Measurements from ENCODE around the gene RNF186. TPM values are rescaled to one million over a fixed set of nuclear protein-coding genes. Genes with fewer than 3 reads are reported as not detected.

The RNF186 gene
- polyA plus RNA-seq, 1 donor (not counting 4 experiments of a cell fraction or from before 2014, with no cell fraction given), result not detected

- H2AFZ ChIP-seq (ENCODE audit: control insufficient read depth, low read length), result no peak overlapping the region
- TF ChIP-seq CTCF (optimal IDR thresholded peaks at IDR 0.05 in 1 of 3, IDR thresholded peaks at IDR 0.05 in 1 of 3, conservative IDR thresholded peaks at IDR 0.05 in 1 of 3; ENCODE audit: extremely low read depth in 1 of 3, insufficient read depth in 2 of 3, low read length in 3 of 3), result no peak
- TF ChIP-seq EZH2 (IDR thresholded peaks at IDR 0.05; ENCODE audit: low read length), result no peak
- dilution Hi-C loops (cut with MboI; ENCODE audit: extremely low pct_ligation_motif_present, low sequenced_read_pairs), result no loop called here
- no peaks in the 10 kb centered on the region for H3K27me3 ChIP-seq (ENCODE audit: control insufficient read depth, extremely low read depth, insufficient read depth, low read length)
- FAIRE-seq, result no peak
- no peaks in the 10 kb centered on the region for H3K9me1 ChIP-seq (ENCODE audit: control insufficient read depth, extremely low read depth, insufficient read depth, low read length)
- no peaks in the 10 kb centered on the region for H3K36me3 ChIP-seq (ENCODE audit: control insufficient read depth in 2 of 2, extremely low read depth in 1 of 2, insufficient read depth in 2 of 2, low read length in 2 of 2)
- no peak overlapping the region for H3K9ac ChIP-seq (ENCODE audit: control insufficient read depth, extremely low read depth, insufficient read depth, low read length)
- H3K4me3 ChIP-seq (ENCODE audit: control insufficient read depth in 2 of 3, extremely low read depth in 1 of 3, insufficient read depth in 2 of 3, low read depth in 1 of 3, low read length in 3 of 3), result no peak overlapping the region
- H3K27ac ChIP-seq (ENCODE audit: control insufficient read depth, insufficient read depth, low read length), result no peak overlapping the region
- no peaks in the 10 kb centered on the region for H4K20me1 ChIP-seq (ENCODE audit: control insufficient read depth, extremely low read depth, insufficient read depth, low read length)
- H3K79me2 ChIP-seq (ENCODE audit: control insufficient read depth, insufficient read depth, low read length), result no peaks in the 10 kb centered on the region
- H3K9me3 ChIP-seq (ENCODE audit: control insufficient read depth, low read depth, low read length), result no peaks in the 10 kb centered on the region
- no peak for DNase-seq (ENCODE audit: low read depth, low spot score)
- H3K4me1 ChIP-seq (ENCODE audit: control insufficient read depth, extremely low read depth, insufficient read depth, low read length), result no peaks in the 10 kb centered on the region
- H3K4me2 ChIP-seq (ENCODE audit: control insufficient read depth, extremely low read depth, insufficient read depth, low read depth, low read length), result no peak overlapping the region
Measured at GRCh38 chr1:19776287-19776686, 38.8 kb downstream of the RNF186 start.

- Histone ChIP-seq H3K4me2 (ENCODE audit: control insufficient read depth, extremely low read depth, insufficient read depth, low read depth, low read length) (no peak overlapping the region), H3K9ac (ENCODE audit: control insufficient read depth, extremely low read depth, insufficient read depth, low read length) (no peak overlapping the region), H3K4me1 (ENCODE audit: control insufficient read depth, extremely low read depth, insufficient read depth, low read length) (no peaks in the 10 kb centered on the region), H3K79me2 (ENCODE audit: control insufficient read depth, insufficient read depth, low read length) (no peaks in the 10 kb centered on the region), H3K27ac (ENCODE audit: control insufficient read depth, insufficient read depth, low read length) (no peak overlapping the region), H3K36me3 (ENCODE audit: control insufficient read depth in 2 of 2, extremely low read depth in 1 of 2, insufficient read depth in 2 of 2, low read length in 2 of 2) (no peaks in the 10 kb centered on the region), H2AFZ (ENCODE audit: control insufficient read depth, low read length) (no peak overlapping the region), H3K27me3 (ENCODE audit: control insufficient read depth, extremely low read depth, insufficient read depth, low read length) (no peaks in the 10 kb centered on the region), H3K9me3 (ENCODE audit: control insufficient read depth, low read depth, low read length) (no peaks in the 10 kb centered on the region), H3K4me3 (ENCODE audit: control insufficient read depth in 2 of 3, extremely low read depth in 1 of 3, insufficient read depth in 2 of 3, low read depth in 1 of 3, low read length in 3 of 3) (no peak overlapping the region), H4K20me1 (ENCODE audit: control insufficient read depth, extremely low read depth, insufficient read depth, low read length) (no peaks in the 10 kb centered on the region), H3K9me1 (ENCODE audit: control insufficient read depth, extremely low read depth, insufficient read depth, low read length) (no peaks in the 10 kb centered on the region)
- TF ChIP-seq EZH2 (IDR thresholded peaks at IDR 0.05; ENCODE audit: low read length) (no peak), CTCF (optimal IDR thresholded peaks at IDR 0.05 in 1 of 3, IDR thresholded peaks at IDR 0.05 in 1 of 3, conservative IDR thresholded peaks at IDR 0.05 in 1 of 3; ENCODE audit: extremely low read depth in 1 of 3, insufficient read depth in 2 of 3, low read length in 3 of 3) (no peak)
- no peak for FAIRE-seq
- DNase-seq (ENCODE audit: low read depth, low spot score), result no peak
- dilution Hi-C loops (cut with MboI; ENCODE audit: extremely low pct_ligation_motif_present, low sequenced_read_pairs), result no loop called here
Measured at GRCh38 chr1:19775831-19776230, 39.3 kb downstream of the RNF186 start.
